ENCODE measurements around the gene ZBTB2. TPM values are rescaled to one million over a fixed set of nuclear protein-coding genes. Genes with fewer than 3 reads are reported as not detected.

The ZBTB2 gene
- total and polyA plus RNA-seq, 2 donors (not counting 3 experiments of a cell fraction or from before 2014, with no cell fraction given): 11.8 to 13.1 TPM

- TF ChIP-seq JUN (IDR thresholded peaks at IDR 0.05; ENCODE audit: borderline replicate concordance, insufficient read depth, insufficient read length, low read depth) (no peak), GATA2 (IDR thresholded peaks at IDR 0.05; ENCODE audit: insufficient read depth, insufficient read length, low read depth, low read length) (no peak), MYC (IDR thresholded peaks at IDR 0.05; ENCODE audit: low read depth, low read length) (no peak), MAX (IDR thresholded peaks at IDR 0.05; ENCODE audit: insufficient read depth, insufficient read length) (no peak), FOS (IDR thresholded peaks at IDR 0.05; ENCODE audit: borderline replicate concordance, insufficient read depth, low read length) (no peak), POLR2AphosphoS5 (IDR thresholded peaks at IDR 0.05; ENCODE audit: insufficient read depth, low read depth, low read length) (no peak), POLR2A (IDR thresholded peaks at IDR 0.05; ENCODE audit: low read depth, low read length) (no peak), EZH2 (IDR thresholded peaks at IDR 0.05; ENCODE audit: borderline replicate concordance, low read depth, low read length, severe bottlenecking) (no peak)
- TF ChIP-seq, protein P1, sequence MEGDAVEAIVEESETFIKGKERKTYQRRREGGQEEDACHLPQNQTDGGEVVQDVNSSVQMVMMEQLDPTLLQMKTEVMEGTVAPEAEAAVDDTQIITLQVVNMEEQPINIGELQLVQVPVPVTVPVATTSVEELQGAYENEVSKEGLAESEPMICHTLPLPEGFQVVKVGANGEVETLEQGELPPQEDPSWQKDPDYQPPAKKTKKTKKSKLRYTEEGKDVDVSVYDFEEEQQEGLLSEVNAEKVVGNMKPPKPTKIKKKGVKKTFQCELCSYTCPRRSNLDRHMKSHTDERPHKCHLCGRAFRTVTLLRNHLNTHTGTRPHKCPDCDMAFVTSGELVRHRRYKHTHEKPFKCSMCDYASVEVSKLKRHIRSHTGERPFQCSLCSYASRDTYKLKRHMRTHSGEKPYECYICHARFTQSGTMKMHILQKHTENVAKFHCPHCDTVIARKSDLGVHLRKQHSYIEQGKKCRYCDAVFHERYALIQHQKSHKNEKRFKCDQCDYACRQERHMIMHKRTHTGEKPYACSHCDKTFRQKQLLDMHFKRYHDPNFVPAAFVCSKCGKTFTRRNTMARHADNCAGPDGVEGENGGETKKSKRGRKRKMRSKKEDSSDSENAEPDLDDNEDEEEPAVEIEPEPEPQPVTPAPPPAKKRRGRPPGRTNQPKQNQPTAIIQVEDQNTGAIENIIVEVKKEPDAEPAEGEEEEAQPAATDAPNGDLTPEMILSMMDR (IDR thresholded peaks at IDR 0.05; ENCODE audit: extremely low read depth in 1 of 2, insufficient read depth in 1 of 2, low read depth in 1 of 2, low read length in 2 of 2): no peak
- no peak overlapping the region for H2AFZ ChIP-seq (ENCODE audit: low read depth, low read length)
- DNase-seq (ENCODE audit: low read depth, low spot score) (no peak), FAIRE-seq (no peak)
- H3K9me3 ChIP-seq (replicated peaks; ENCODE audit: control insufficient read depth, insufficient read depth, low read length): no peaks in the 10 kb centered on the region
- H4K20me1 ChIP-seq (replicated peaks; ENCODE audit: control insufficient read depth, extremely low read depth, insufficient read depth, low read length): no peaks in the 10 kb centered on the region
- H3K4me2 ChIP-seq (ENCODE audit: insufficient read depth, low read length): no peak overlapping the region
- dilution Hi-C loops (cut with MboI; ENCODE audit: extremely low pct_ligation_motif_present, low sequenced_read_pairs) (no loop called here), intact Hi-C loops (cut with micrococcal nuclease) (no loop called here)
- ChIA-PET CTCF (interaction anchor here (3.7 kb wide), 1 partner anchor 512 kb away, joined by 20 read pairs; no protein-coding TSS in a partner anchor), POLR2A (no interaction called here)
- no peaks in the 10 kb centered on the region for H3K27me3 ChIP-seq (ENCODE audit: control insufficient read depth in 2 of 2, insufficient read depth in 2 of 2, low read length in 2 of 2)
- no peak overlapping the region for H3K9ac ChIP-seq (replicated peaks; ENCODE audit: extremely low read depth, insufficient read depth, low read length)
- H3K36me3 ChIP-seq (ENCODE audit: control insufficient read depth in 2 of 2, extremely low read depth in 1 of 2, insufficient read depth in 2 of 2, low read length in 2 of 2): peaks cover 3 to 4% of the 10 kb centered on the region in 2 experiments
- H3K79me2 ChIP-seq (ENCODE audit: control insufficient read depth, insufficient read depth, low read length): peaks cover 47% of the 10 kb centered on the region
- no TSS peak for BruUV-seq (replicated peaks)
- H3K4me1 ChIP-seq (ENCODE audit: control insufficient read depth, extremely low read depth, insufficient read depth, low read length): no peaks in the 10 kb centered on the region
- H3K9me1 ChIP-seq (replicated peaks; ENCODE audit: control insufficient read depth, extremely low read depth, insufficient read depth, low read length): no peaks in the 10 kb centered on the region
- no peak overlapping the region for H3K4me3 ChIP-seq (replicated peaks in 1 of 3; ENCODE audit: insufficient read depth in 1 of 3, low read depth in 1 of 3, low read length in 3 of 3)
- no peak overlapping the region for H3K27ac ChIP-seq (ENCODE audit: insufficient read depth, low read depth, low read length)
Measured at GRCh38 chr6:151403919-151404308, 12.6 kb upstream of the ZBTB2 start.
